CD14-positive monocyte (primary cell): ENCODE results near the gene PSMG3. TPM values are rescaled to one million over a fixed set of nuclear protein-coding genes. Genes with fewer than 3 reads are reported as not detected.

Experiments used
- DNase-seq, 3 donors: peaks; one replicate each; pipeline ENCODE4 v3.0.0-alpha.2; 2011 to 2022
- H2AFZ ChIP-seq: 2 replicates; pipeline ENCODE4 v1.6.0; 2012; ENCODE audit warnings: mild to moderate bottlenecking, low read depth, low read length, inconsistent platforms; ENCODE audit not compliant: insufficient read depth, poor library complexity, severe bottlenecking
- H3K27ac ChIP-seq, 2 donors: 1 replicate in 1 of 2; 2 replicates in 1 of 2; pipeline ENCODE4 v1.5.1; 2012 to 2013; ENCODE audit warnings: low read length in 2 of 2, control low read depth in 1 of 2, inconsistent platforms in 1 of 2, low read depth in 1 of 2, mild to moderate bottlenecking in 1 of 2
- H3K27me3 ChIP-seq, 2 donors: one replicate each; pipeline versions ENCODE4 v1.6.0 to v1.6.1; 2011 to 2013; ENCODE audit warnings: low read length in 2 of 2; ENCODE audit not compliant: control insufficient read depth in 2 of 2, insufficient read depth in 2 of 2
- H3K36me3 ChIP-seq, 2 donors: replicated peaks in 1 of 2; 1 replicate in 1 of 2; 2 replicates in 1 of 2; pipeline versions ENCODE4 v1.5.1 to v1.6.1; 2012 to 2013; ENCODE audit warnings: low read length in 2 of 2, control low read depth in 1 of 2, inconsistent platforms in 1 of 2, mild to moderate bottlenecking in 1 of 2; ENCODE audit not compliant: insufficient read depth in 2 of 2, control insufficient read depth in 1 of 2
- H3K4me1 ChIP-seq, 2 donors: 1 replicate in 1 of 2; 2 replicates in 1 of 2; pipeline versions ENCODE4 v1.5.1 to v1.6.1; 2012 to 2013; ENCODE audit warnings: low read length in 2 of 2, control low read depth in 1 of 2, inconsistent platforms in 1 of 2, mild to moderate bottlenecking in 1 of 2, moderate library complexity in 1 of 2; ENCODE audit not compliant: insufficient read depth in 2 of 2, control insufficient read depth in 1 of 2
- H3K4me2 ChIP-seq: replicated peaks from 2 replicates; pipeline ENCODE3; 2012; ENCODE audit warnings: low read length, moderate library complexity, mild to moderate bottlenecking; ENCODE audit not compliant: poor library complexity, severe bottlenecking; ENCODE audit errors: extremely low read depth
- H3K4me3 ChIP-seq, 3 experiments: fragments of 200-600 bp in 1 of 3; sonication (generic) in 1 of 3; replicated peaks in 1 of 3; 1 replicate in 2 of 3; 2 replicates in 1 of 3; pipeline ENCODE4 v1.5.1; 2011 to 2013; ENCODE audit warnings: low read length in 3 of 3, mild to moderate bottlenecking in 3 of 3, control low read depth in 2 of 3, low read depth in 2 of 3, inconsistent platforms in 1 of 3, moderate library complexity in 1 of 3
- H3K79me2 ChIP-seq: 2 replicates; pipeline ENCODE4 v1.6.0; 2012; ENCODE audit warnings: mild to moderate bottlenecking, control low read depth, inconsistent platforms, low read length, moderate library complexity; ENCODE audit not compliant: insufficient read depth
- H3K9ac ChIP-seq: 2 replicates; pipeline ENCODE4 v1.6.0; 2017; ENCODE audit warnings: low read length, mild to moderate bottlenecking; ENCODE audit not compliant: insufficient read depth, poor library complexity, severe bottlenecking
- H3K9me3 ChIP-seq, 2 donors: replicated peaks in 1 of 2; 1 replicate in 1 of 2; 2 replicates in 1 of 2; pipeline versions ENCODE4 v1.5.1 to v1.6.1; 2012 to 2013; ENCODE audit warnings: low read length in 2 of 2, control low read depth in 1 of 2; ENCODE audit not compliant: control insufficient read depth in 1 of 2, insufficient read depth in 1 of 2
- H4K20me1 ChIP-seq: 2 replicates; pipeline ENCODE4 v1.6.0; 2012; ENCODE audit warnings: mild to moderate bottlenecking, low read length, control low read depth, moderate library complexity; ENCODE audit not compliant: insufficient read depth
- H3K27ac Mint-ChIP-seq, 7 donors: one replicate each; pipeline ENCODE4 v1.8.0; 2020; ENCODE audit warnings: mild to moderate bottlenecking in 7 of 7, mixed read lengths in 7 of 7, moderate library complexity in 6 of 7, inconsistent platforms in 2 of 7
- H3K27me3 Mint-ChIP-seq, 3 donors: one replicate each; pipeline ENCODE4 v1.8.0; 2021 to 2022; ENCODE audit warnings: low read depth in 3 of 3, mild to moderate bottlenecking in 3 of 3, mixed read lengths in 3 of 3, moderate library complexity in 3 of 3, inconsistent platforms in 1 of 3
- H3K36me3 Mint-ChIP-seq, 2 donors: one replicate each; pipeline ENCODE4 v1.8.0; 2020; ENCODE audit warnings: mixed read lengths in 2 of 2, inconsistent platforms in 1 of 2, mild to moderate bottlenecking in 1 of 2
- H3K4me1 Mint-ChIP-seq: one replicate; pipeline ENCODE4 v1.8.0; 2020; ENCODE audit warnings: mild to moderate bottlenecking, mixed read lengths
- H3K4me3 Mint-ChIP-seq, 2 donors: one replicate each; pipeline ENCODE4 v1.8.0; 2020; ENCODE audit warnings: mild to moderate bottlenecking in 2 of 2, mixed read lengths in 2 of 2, moderate library complexity in 1 of 2
- H3K9me3 Mint-ChIP-seq, 7 donors: one replicate each; pipeline ENCODE4 v1.8.0; 2020 to 2022; ENCODE audit warnings: mixed read lengths in 7 of 7, mild to moderate bottlenecking in 6 of 7, moderate library complexity in 6 of 7, inconsistent platforms in 2 of 7
- CTCF ChIP-seq: fragments of 200-600 bp; IDR thresholded peaks from one replicate; pipeline ENCODE4 v1.8.0; 2022; ENCODE audit warnings: antibody characterized with exemption, mild to moderate bottlenecking
- WGBS: methylation state at CpG from one replicate; pipeline ENCODE4 v1.1.5; 2013; ENCODE audit warnings: missing lambda C conversion rate; ENCODE audit not compliant: insufficient coverage; 5-methylcytosine and 5-hydroxymethylcytosine counted together
- intact Hi-C, 2 donors: fragments of 100-400 bp; cut with micrococcal nuclease; formaldehyde crosslinking; loops; one replicate each; pipeline versions ENCODE4 v1.15.0 to v1.15.1; 2023
- polyA plus RNA-seq, 3 donors: library from polyadenylated mRNA; depleted of rRNA in 1 of 3; unstranded in 2 of 3; stranded (reverse) in 1 of 3; fragments of 300-500 nt in 2 of 3; fragments of >200 nt in 1 of 3; fragmentation: Illumina TruSeq in 2 of 3; gene quantifications; 1 replicate in 2 of 3; 2 replicates in 1 of 3; pipeline ENCODE4 v1.2.3, GENCODE V29; 2012 to 2021

PSMG3 gene
- polyA plus RNA-seq, 3 donors = 32.6 to 38.8 (median 34.5) TPM

DNA sequence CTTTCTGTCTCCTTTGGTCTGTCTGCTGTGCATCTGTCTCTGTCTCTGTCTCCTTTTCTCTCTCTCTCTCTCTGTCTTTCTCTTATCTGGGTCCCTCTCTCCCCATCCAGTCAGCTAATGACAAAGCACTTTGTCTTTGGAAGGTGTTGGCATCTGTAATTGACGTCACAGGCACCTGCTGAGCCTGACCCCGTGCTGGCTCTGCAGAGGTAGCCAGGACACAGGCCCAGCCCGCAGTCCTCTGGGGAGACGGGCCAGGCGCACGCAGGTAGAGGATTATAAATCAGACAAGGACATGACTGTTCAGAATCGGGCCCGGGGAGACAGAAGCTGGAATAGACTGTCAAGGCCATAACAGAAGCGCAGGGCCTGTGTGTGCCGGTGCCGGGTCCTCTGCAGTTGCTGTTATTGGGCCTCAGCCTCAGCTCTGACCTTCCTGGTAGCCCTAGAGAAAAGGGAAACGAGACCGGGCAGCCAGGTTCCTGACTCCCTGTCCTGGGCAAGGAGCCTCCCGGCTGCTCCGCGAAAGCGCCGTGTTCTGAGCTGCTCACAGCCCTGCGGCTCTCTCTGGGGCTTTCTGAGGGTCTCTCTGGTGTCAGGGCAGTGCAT is 10.7 kb upstream of the PSMG3 start:
- intact Hi-C loops = no loop called here
- Mint-ChIP-seq H3K36me3 (no peaks in the 10 kb centered on the region), H3K27me3 (peaks cover 0 to 4% (median 0%) of the 10 kb centered on the region in 3 donors), H3K4me3 (no peak overlapping the region), H3K4me1 (peaks cover 12% of the 10 kb centered on the region), H3K9me3 (peaks cover 0 to 3% (median 0%) of the 10 kb centered on the region in 7 donors), H3K27ac (no peak overlapping the region)
- no peak overlapping the region for H3K9ac ChIP-seq
- no peaks in the 10 kb centered on the region for H3K27me3 ChIP-seq
- H3K9me3 ChIP-seq = no peaks in the 10 kb centered on the region
- DNase-seq = no peak
- no peak overlapping the region for H3K27ac ChIP-seq
- no peak overlapping the region for H2AFZ ChIP-seq
- no peak overlapping the region for H3K4me3 ChIP-seq
- no peak overlapping the region for H3K4me2 ChIP-seq
- H4K20me1 ChIP-seq = no peaks in the 10 kb centered on the region
- no peak for TF ChIP-seq CTCF
- no peaks in the 10 kb centered on the region for H3K79me2 ChIP-seq
- peaks cover 9 to 11% of the 10 kb centered on the region in 2 donors for H3K4me1 ChIP-seq
- no peaks in the 10 kb centered on the region for H3K36me3 ChIP-seq
- WGBS = 93% methylated on average over 19 of the region's 19 CpGs

GRCh38 chr7:1579481-1580421 is 9.9 kb upstream of the PSMG3 start:
- peak; percentile 89 for TF ChIP-seq CTCF
- Histone ChIP-seq H3K36me3 (no peaks in the 10 kb centered on the region), H3K4me3 (no peak overlapping the region), H2AFZ (no peak overlapping the region), H3K4me2 (no peak overlapping the region), H3K27ac (no peak overlapping the region), H4K20me1 (no peaks in the 10 kb centered on the region), H3K4me1 (peaks cover 9 to 11% of the 10 kb centered on the region in 2 donors), H3K79me2 (no peaks in the 10 kb centered on the region), H3K9ac (no peak overlapping the region), H3K27me3 (no peaks in the 10 kb centered on the region), H3K9me3 (no peaks in the 10 kb centered on the region)
- Mint-ChIP-seq H3K27ac (no peak overlapping the region), H3K27me3 (peaks cover 0 to 4% (median 0%) of the 10 kb centered on the region in 3 donors), H3K4me1 (peaks cover 12% of the 10 kb centered on the region), H3K4me3 (no peak overlapping the region), H3K9me3 (peaks cover 0 to 3% (median 0%) of the 10 kb centered on the region in 7 donors), H3K36me3 (no peaks in the 10 kb centered on the region)
- WGBS = 54% methylated on average over 7 of the region's 14 CpGs
- intact Hi-C loops = loop anchor here (5.0 to 10.0 kb wide), 2 partner anchors 768 to 775 kb away; partner anchors contain the start of gene EIF3B (in 1 of the 2)
- DNase-seq = peak; percentile 43 to 60 (median 59)
